Panc1 (cell line): Measurements from ENCODE around the gene ZC3H10. TPM values are rescaled to one million over a fixed set of nuclear protein-coding genes. Genes with fewer than 3 reads are reported as not detected.

Source experiments
- ATAC-seq: fragments of 200-7000 bp; cut with Tn5 transposase; 2 replicates; pipeline ENCODE4 v1.9.1; 2020; ENCODE audit warnings: mild to moderate bottlenecking, moderate library complexity
- BruUV-seq: library from RNA; stranded (reverse); fragments of 400-500 nt; replicated peaks from 2 replicates; lab custom pipeline; 2021; lab: Mats Ljungman, UMichigan
- CTCF ChIA-PET: fragments of 300-600 bp; sonication (Branson Sonifier 250); formaldehyde crosslinking; loops from one replicate; lab custom pipeline; 2022; ENCODE audit warnings: antibody characterized with exemption; lab: Charles Lee
- POLR2A ChIA-PET: fragments of 300-600 bp; sonication (Branson Sonifier 250); formaldehyde crosslinking; loops from one replicate; lab custom pipeline; 2022; ENCODE audit warnings: antibody characterized with exemption; lab: Charles Lee
- DNase-seq: peaks from one replicate; pipeline ENCODE4 v3.0.0-alpha.2; 2010; ENCODE audit warnings: low read depth, low spot score
- H3K27ac ChIP-seq: 2 replicates; pipeline ENCODE4 v1.5.1; 2011; ENCODE audit warnings: mild to moderate bottlenecking, low read length, inconsistent platforms
- H3K27me3 ChIP-seq: fragments of 200-500 bp; sonication (Bioruptor generic); 2 replicates; pipeline ENCODE4 v1.6.0; 2014; ENCODE audit warnings: low read length, inconsistent platforms; ENCODE audit not compliant: control insufficient read depth, insufficient read depth
- H3K36me3 ChIP-seq: fragments of 200-500 bp; sonication (Bioruptor generic); 2 replicates; pipeline ENCODE4 v1.5.1; 2014; ENCODE audit warnings: inconsistent platforms, mild to moderate bottlenecking, low read length, moderate library complexity; ENCODE audit not compliant: control insufficient read depth, insufficient read depth
- H3K4me1 ChIP-seq: 2 replicates; pipeline ENCODE4 v1.5.1; 2011; ENCODE audit warnings: inconsistent platforms, mild to moderate bottlenecking, low read length, moderate library complexity; ENCODE audit not compliant: control insufficient read depth, insufficient read depth
- H3K4me3 ChIP-seq, 2 experiments: 2 replicates each; pipeline ENCODE4 v1.5.1; 2011 to 2012; ENCODE audit warnings: low read depth in 2 of 2, low read length in 2 of 2, mild to moderate bottlenecking in 2 of 2, inconsistent platforms in 1 of 2, moderate library complexity in 1 of 2
- H3K9me3 ChIP-seq: fragments of 200-500 bp; sonication (Bioruptor generic); 2 replicates; pipeline ENCODE4 v1.5.1; 2014; ENCODE audit warnings: low read depth, mild to moderate bottlenecking, inconsistent platforms, low read length, moderate library complexity; ENCODE audit not compliant: control insufficient read depth, insufficient read depth
- CTCF ChIP-seq: fragments of 450-650 bp; IDR thresholded peaks from 2 replicates; pipeline ENCODE4 v1.5.1; 2017; ENCODE audit warnings: mild to moderate bottlenecking
- POLR2AphosphoS5 ChIP-seq: IDR thresholded peaks from 2 replicates; pipeline ENCODE4 v1.6.1; 2012; ENCODE audit warnings: mild to moderate bottlenecking, low read depth, low read length, moderate library complexity
- REST ChIP-seq, 2 experiments: IDR thresholded peaks; 2 replicates each; pipeline ENCODE4 v1.6.1; 2011 to 2012; ENCODE audit warnings: low read depth in 2 of 2, control low read depth in 1 of 2, low read length in 1 of 2, mild to moderate bottlenecking in 1 of 2, moderate library complexity in 1 of 2; ENCODE audit not compliant: insufficient read depth in 1 of 2
- SIN3A ChIP-seq: IDR thresholded peaks from 2 replicates; pipeline ENCODE4 v1.6.1; 2012; ENCODE audit warnings: low read depth, mild to moderate bottlenecking, low read length, moderate library complexity, borderline replicate concordance; ENCODE audit not compliant: insufficient read depth
- TCF7L2 ChIP-seq: IDR thresholded peaks from 2 replicates; pipeline ENCODE4 v1.6.1; 2011; ENCODE audit warnings: mild to moderate bottlenecking, low read depth, low read length, inconsistent platforms
- in situ Hi-C: cut with HindIII; loops from 2 replicates; pipeline ENCODE4 v1.10.0; 2016; ENCODE audit warnings: low sequenced_read_pairs, low pct_unique_long_range_greater_than_20kb
- intact Hi-C: fragments of 100-400 bp; cut with micrococcal nuclease; formaldehyde crosslinking; loops from one replicate; pipeline ENCODE4 v1.10.0; 2022; ENCODE audit not compliant: unreplicated experiment
- total RNA-seq: library from RNA; stranded (reverse); gene quantifications from one replicate; pipeline ENCODE4 v1.2.1, GENCODE V29; 2021; ENCODE audit not compliant: unreplicated experiment

The ZC3H10 gene
- total RNA-seq, 1 experiment from 2014 or later, result 6.0 TPM

GRCh38 chr12:56086608-56087007 is 31.5 kb upstream of the ZC3H10 start:
- no peaks in the 10 kb centered on the region for H3K4me1 ChIP-seq
- in situ Hi-C loops, result no loop called here
- ATAC-seq, result no peak
- no peak for TF ChIP-seq REST (IDR thresholded peaks at IDR 0.05; ENCODE audit: insufficient read depth in 1 of 2, low read depth in 2 of 2, low read length in 1 of 2)
- no peak for TF ChIP-seq CTCF
- no peak for TF ChIP-seq SIN3A
- no peak for TF ChIP-seq POLR2AphosphoS5
- TF ChIP-seq TCF7L2, result no peak
- no peak overlapping the region for H3K4me3 ChIP-seq
- BruUV-seq, result no TSS peak
- ChIA-PET CTCF (no interaction called here), POLR2A (no interaction called here)
- H3K36me3 ChIP-seq, result no peaks in the 10 kb centered on the region
- DNase-seq, result no peak
- no peak overlapping the region for H3K27ac ChIP-seq
- H3K9me3 ChIP-seq, result no peaks in the 10 kb centered on the region
- intact Hi-C loops, result no loop called here
- H3K27me3 ChIP-seq, result no peaks in the 10 kb centered on the region

GRCh38 chr12:56087220-56087619 is 30.8 kb upstream of the ZC3H10 start:
- DNase-seq (no peak), ATAC-seq (no peak)
- TF ChIP-seq SIN3A (no peak), CTCF (no peak), TCF7L2 (no peak), POLR2AphosphoS5 (no peak), REST (IDR thresholded peaks at IDR 0.05; ENCODE audit: insufficient read depth in 1 of 2, low read depth in 2 of 2, low read length in 1 of 2) (no peak)
- Histone ChIP-seq H3K27me3 (no peaks in the 10 kb centered on the region), H3K36me3 (no peaks in the 10 kb centered on the region), H3K9me3 (no peaks in the 10 kb centered on the region), H3K4me3 (no peak overlapping the region), H3K27ac (no peak overlapping the region), H3K4me1 (no peaks in the 10 kb centered on the region)
- intact Hi-C loops (no loop called here), in situ Hi-C loops (no loop called here)
- POLR2A ChIA-PET, result no interaction called here
- CTCF ChIA-PET, result no interaction called here
- no TSS peak for BruUV-seq
